ENCODE measurements around the gene PSMD3. TPM values are rescaled to one million over a fixed set of nuclear protein-coding genes. Genes with fewer than 3 reads are reported as not detected.

The PSMD3 gene
- total RNA-seq, 1 donor from 2014 or later: 86.9 TPM

- no peak overlapping the region for H3K4me3 Mint-ChIP-seq (ENCODE audit: unreplicated experiment)
- no peaks in the 10 kb centered on the region for H3K27me3 Mint-ChIP-seq (ENCODE audit: low read depth)
- H3K4me1 Mint-ChIP-seq (ENCODE audit: low read depth): peaks cover 9% of the 10 kb centered on the region
- DNase-seq (ENCODE audit: low spot score): no peak
- H3K27ac Mint-ChIP-seq (ENCODE audit: unreplicated experiment): no peak overlapping the region
- no peaks in the 10 kb centered on the region for H3K9me3 Mint-ChIP-seq (ENCODE audit: low read depth)
- peaks cover 43% of the 10 kb centered on the region for H3K36me3 Mint-ChIP-seq (ENCODE audit: low read depth)
- TF ChIP-seq CTCF (IDR thresholded peaks at IDR 0.05): no peak
Observed at GRCh38 chr17:40028595-40028994, 48.0 kb downstream of the PSMD3 start.

GRCh38 chr17:40031706-40032105 is 51.1 kb downstream of the PSMD3 start:
- no peak for DNase-seq (ENCODE audit: low spot score)
- H3K27ac Mint-ChIP-seq (ENCODE audit: unreplicated experiment): no peak overlapping the region
- H3K9me3 Mint-ChIP-seq (ENCODE audit: low read depth): no peaks in the 10 kb centered on the region
- no peaks in the 10 kb centered on the region for H3K27me3 Mint-ChIP-seq (ENCODE audit: low read depth)
- no peak overlapping the region for H3K4me3 Mint-ChIP-seq (ENCODE audit: unreplicated experiment)
- H3K4me1 Mint-ChIP-seq (ENCODE audit: low read depth): no peaks in the 10 kb centered on the region
- peaks cover 40% of the 10 kb centered on the region for H3K36me3 Mint-ChIP-seq (ENCODE audit: low read depth)
- no peak for TF ChIP-seq CTCF (IDR thresholded peaks at IDR 0.05)

GRCh38 chr17:40032322-40033320 is 52.0 kb downstream of the PSMD3 start:
- no peaks in the 10 kb centered on the region for H3K4me1 Mint-ChIP-seq (ENCODE audit: low read depth)
- H3K9me3 Mint-ChIP-seq (ENCODE audit: low read depth): no peaks in the 10 kb centered on the region
- DNase-seq (ENCODE audit: low spot score): no peak
- no peak overlapping the region for H3K4me3 Mint-ChIP-seq (ENCODE audit: unreplicated experiment)
- peaks cover 40% of the 10 kb centered on the region for H3K36me3 Mint-ChIP-seq (ENCODE audit: low read depth)
- no peak overlapping the region for H3K27ac Mint-ChIP-seq (ENCODE audit: unreplicated experiment)
- TF ChIP-seq CTCF (IDR thresholded peaks at IDR 0.05): no peak
- H3K27me3 Mint-ChIP-seq (ENCODE audit: low read depth): no peaks in the 10 kb centered on the region

GRCh38 chr17:40033339-40033738 is 52.7 kb downstream of the PSMD3 start:
- Mint-ChIP-seq H3K36me3 (ENCODE audit: low read depth) (peaks cover 40% of the 10 kb centered on the region), H3K4me1 (ENCODE audit: low read depth) (no peaks in the 10 kb centered on the region)
- no peak for TF ChIP-seq CTCF (IDR thresholded peaks at IDR 0.05)

GRCh38 chr17:40034426-40035161 is 54.0 kb downstream of the PSMD3 start:
- no peak overlapping the region for H3K27ac Mint-ChIP-seq (ENCODE audit: unreplicated experiment)
- TF ChIP-seq CTCF (IDR thresholded peaks at IDR 0.05): no peak
- no peak overlapping the region for H3K4me3 Mint-ChIP-seq (ENCODE audit: unreplicated experiment)
- peaks cover 11% of the 10 kb centered on the region for H3K4me1 Mint-ChIP-seq (ENCODE audit: low read depth)
- no peaks in the 10 kb centered on the region for H3K27me3 Mint-ChIP-seq (ENCODE audit: low read depth)
- DNase-seq (ENCODE audit: low spot score): no peak
- no peaks in the 10 kb centered on the region for H3K9me3 Mint-ChIP-seq (ENCODE audit: low read depth)
- peaks cover 30% of the 10 kb centered on the region for H3K36me3 Mint-ChIP-seq (ENCODE audit: low read depth)

More at GRCh38 chr17:40033339-40033738, 52.7 kb downstream of the PSMD3 start:
- Mint-ChIP-seq H3K9me3 (ENCODE audit: low read depth) (no peaks in the 10 kb centered on the region), H3K27me3 (ENCODE audit: low read depth) (no peaks in the 10 kb centered on the region), H3K4me3 (ENCODE audit: unreplicated experiment) (no peak overlapping the region), H3K27ac (ENCODE audit: unreplicated experiment) (no peak overlapping the region)
- no peak for DNase-seq (ENCODE audit: low spot score)
